Diencephalon (tissue), 1 donor: ENCODE results near the gene TBC1D2B. TPM values are rescaled to one million over a fixed set of nuclear protein-coding genes. Genes with fewer than 3 reads are reported as not detected.

Source experiments
- small RNA-seq: library from RNA; depleted of rRNA; stranded (forward); fragments of <200 nt; gene quantifications from one replicate; pipeline ENCODE3, GENCODE V24; 2014
- total RNA-seq: library from RNA; depleted of rRNA; stranded (reverse); fragments of >200 nt; gene quantifications from one replicate; pipeline ENCODE4 v1.2.3, GENCODE V29; 2014

TBC1D2B gene
- total RNA-seq: 17.1 TPM

GRCh38 chr15:78077053-78077870, at the start of gene TBC1D2B:
Gene TBC1D2B (minus strand): TSS chr15:78077711. CDS start chr15:78077652, 59 bp downstream.

DNA sequence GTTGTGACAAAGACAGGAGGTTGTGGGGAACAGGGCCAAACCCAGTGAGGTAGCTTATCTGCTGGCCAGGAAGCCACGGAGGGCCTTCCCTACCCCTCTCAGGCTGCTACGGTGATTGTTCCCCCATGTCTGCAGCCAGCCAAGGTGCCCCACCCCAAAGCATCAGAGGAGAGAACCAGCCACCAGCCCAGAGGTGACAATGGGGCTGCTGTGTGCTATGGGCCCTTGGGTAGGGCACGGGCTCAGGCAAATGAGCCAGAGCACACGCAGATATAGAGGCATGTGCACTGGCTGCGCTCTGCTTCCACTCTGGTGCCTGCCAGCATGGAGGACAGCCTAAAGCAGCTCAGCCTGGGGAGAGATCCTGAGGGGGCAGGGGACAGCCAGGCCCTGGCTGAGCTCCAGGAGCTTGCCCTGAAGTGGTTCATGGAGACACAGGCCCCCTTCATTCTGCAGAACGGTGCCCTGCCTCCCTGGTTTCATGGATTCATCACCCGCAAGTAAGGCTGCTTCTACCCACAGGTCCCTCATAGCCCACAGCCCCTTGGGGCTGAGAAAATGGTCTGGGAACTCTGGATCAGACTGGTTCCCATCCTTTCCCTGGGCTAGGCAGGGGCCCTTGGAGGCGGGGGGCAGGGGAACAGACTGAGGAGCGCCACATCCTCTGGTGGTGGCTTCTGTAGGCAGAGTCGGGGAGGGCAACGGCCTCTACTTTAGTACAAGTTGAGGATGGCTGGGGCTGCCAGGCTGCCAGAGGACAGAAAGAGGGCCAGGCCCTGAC, 14.9 kb upstream of the TBC1D2B start, which contains the start of gene SH2D7:
Gene SH2D7, plus strand, starts transcription at position 301 of the 781 bp plus-strand sequence. Its CDS starts 24 bp downstream, at position 325.

Small RNA genes lying within 50 kb of the gene (small RNA-seq; reads per million reads assigned to genes)
- gene RF00092: not detected

Other genes starting within 250 kb of the TBC1D2B start
- not detected for gene SH2D7, start 14.8 kb upstream of the TBC1D2B start, total RNA-seq
- gene CIB2, start 53.7 kb upstream of the TBC1D2B start, total RNA-seq: 41.5 TPM
- gene IDH3A, start 71.7 kb upstream of the TBC1D2B start, total RNA-seq: 71.5 TPM
- 9.9 TPM for gene ACSBG1, start 156.9 kb upstream of the TBC1D2B start, total RNA-seq
- gene DNAJA4, start 186.9 kb upstream of the TBC1D2B start, total RNA-seq: 42.7 TPM
- gene SKIC8, start 221.9 kb upstream of the TBC1D2B start, total RNA-seq: 61.1 TPM